ENCODE results near the gene HS6ST2. TPM values are rescaled to one million over a fixed set of nuclear protein-coding genes. Genes with fewer than 3 reads are reported as not detected.

The HS6ST2 gene
- total RNA-seq, 2 experiments from 2014 or later = not detected

DNA sequence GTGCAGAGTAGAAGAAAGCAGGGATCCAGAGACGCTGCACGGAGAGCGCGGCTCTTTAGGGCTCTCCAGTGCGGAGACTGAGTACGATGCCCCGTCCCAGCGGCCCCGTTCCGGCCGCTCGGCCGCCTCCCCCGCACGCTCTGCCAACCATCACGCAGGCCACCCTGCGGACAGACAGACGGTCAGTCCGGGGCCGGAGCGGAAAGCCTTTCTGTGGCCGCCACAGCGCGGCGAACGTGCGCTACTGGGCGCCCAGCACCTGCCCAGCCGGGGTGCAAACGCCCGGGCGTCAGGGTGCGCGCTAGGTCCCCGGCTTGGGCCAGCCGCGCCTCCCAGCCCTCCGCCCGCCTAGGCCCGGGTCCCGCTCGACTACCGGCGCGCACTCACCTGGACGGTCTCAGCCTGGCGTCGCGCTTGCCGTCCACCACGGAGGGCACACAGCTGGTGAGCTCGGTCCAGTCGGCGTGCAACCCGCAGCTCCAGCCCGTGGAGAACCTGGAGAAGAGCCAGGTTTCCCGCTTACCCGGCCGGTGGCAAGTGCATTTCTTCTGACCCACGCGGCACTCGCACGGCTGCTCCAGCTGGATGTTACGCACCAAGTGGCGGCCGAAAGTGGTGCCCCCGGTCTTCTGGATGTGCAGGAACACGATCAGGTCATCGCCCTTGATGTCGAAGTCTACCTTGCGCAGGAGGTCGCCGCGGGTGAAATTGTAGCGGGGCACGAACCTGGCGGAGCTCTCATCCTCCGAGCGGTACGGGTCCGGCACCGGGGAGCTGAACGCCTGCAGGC, 1.8 kb downstream of the HS6ST2 start:
- DNase-seq (ENCODE audit: low spot score) = no peak
- intact Hi-C loops (cut with micrococcal nuclease; ENCODE audit: unreplicated experiment) = no loop called here
- ChIA-PET CTCF (ENCODE audit: unreplicated experiment) (no interaction called here), POLR2A (no interaction called here)
- H4K20me1 ChIP-seq (ENCODE audit: insufficient read depth, low read length) = no peaks in the 10 kb centered on the region
- H2AFZ ChIP-seq (ENCODE audit: low read length) = no peak overlapping the region
- no peak for TF ChIP-seq EZH2phosphoT487 (IDR thresholded peaks at IDR 0.05; ENCODE audit: borderline replicate concordance, low read depth, low read length)
- TF ChIP-seq, protein P1, sequence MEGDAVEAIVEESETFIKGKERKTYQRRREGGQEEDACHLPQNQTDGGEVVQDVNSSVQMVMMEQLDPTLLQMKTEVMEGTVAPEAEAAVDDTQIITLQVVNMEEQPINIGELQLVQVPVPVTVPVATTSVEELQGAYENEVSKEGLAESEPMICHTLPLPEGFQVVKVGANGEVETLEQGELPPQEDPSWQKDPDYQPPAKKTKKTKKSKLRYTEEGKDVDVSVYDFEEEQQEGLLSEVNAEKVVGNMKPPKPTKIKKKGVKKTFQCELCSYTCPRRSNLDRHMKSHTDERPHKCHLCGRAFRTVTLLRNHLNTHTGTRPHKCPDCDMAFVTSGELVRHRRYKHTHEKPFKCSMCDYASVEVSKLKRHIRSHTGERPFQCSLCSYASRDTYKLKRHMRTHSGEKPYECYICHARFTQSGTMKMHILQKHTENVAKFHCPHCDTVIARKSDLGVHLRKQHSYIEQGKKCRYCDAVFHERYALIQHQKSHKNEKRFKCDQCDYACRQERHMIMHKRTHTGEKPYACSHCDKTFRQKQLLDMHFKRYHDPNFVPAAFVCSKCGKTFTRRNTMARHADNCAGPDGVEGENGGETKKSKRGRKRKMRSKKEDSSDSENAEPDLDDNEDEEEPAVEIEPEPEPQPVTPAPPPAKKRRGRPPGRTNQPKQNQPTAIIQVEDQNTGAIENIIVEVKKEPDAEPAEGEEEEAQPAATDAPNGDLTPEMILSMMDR (conservative IDR thresholded peaks at IDR 0.05; ENCODE audit: low read length) = no peak
- H3K79me2 ChIP-seq (ENCODE audit: insufficient read depth, low read depth, low read length) = no peaks in the 10 kb centered on the region
- no peak overlapping the region for H3K4me2 ChIP-seq (ENCODE audit: low read length)
- BruUV-seq (replicated peaks) = no TSS peak
- H3K4me1 ChIP-seq (ENCODE audit: insufficient read depth, low read length, poor library complexity, severe bottlenecking) = no peaks in the 10 kb centered on the region
- no peak overlapping the region for H3K4me3 ChIP-seq (ENCODE audit: low read depth, low read length, poor library complexity, severe bottlenecking)
- H3K27ac ChIP-seq (ENCODE audit: low read depth, low read length, poor library complexity, severe bottlenecking) = no peak overlapping the region
- H3K9me2 ChIP-seq (ENCODE audit: insufficient read depth, low read length) = no peaks in the 10 kb centered on the region
- H3K36me3 ChIP-seq (ENCODE audit: insufficient read depth, low read length) = no peaks in the 10 kb centered on the region
- H3K9me3 ChIP-seq (ENCODE audit: low read length) = no peaks in the 10 kb centered on the region

DNA sequence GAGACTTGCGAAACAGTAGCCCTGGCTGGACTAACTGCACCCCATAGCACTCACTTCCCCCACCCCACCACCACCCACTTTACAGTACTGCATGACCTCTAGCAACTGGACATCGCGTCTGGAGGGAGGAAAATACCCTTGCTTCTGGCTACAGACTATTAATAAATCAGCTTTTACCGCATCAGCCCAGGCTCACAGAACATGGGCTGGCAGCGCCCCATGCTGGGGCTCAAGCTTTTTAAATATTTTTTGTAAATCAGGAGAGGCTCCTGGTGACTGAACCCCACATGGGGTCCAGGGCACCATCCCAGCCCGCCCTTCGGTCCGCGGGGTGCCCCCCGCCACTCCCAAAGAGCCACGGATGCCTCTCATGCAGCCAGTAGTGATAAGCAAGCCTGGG, 2.7 kb downstream of the HS6ST2 start:
- no peak overlapping the region for H3K27ac ChIP-seq (ENCODE audit: low read depth, low read length, poor library complexity, severe bottlenecking)
- BruUV-seq (replicated peaks) = no TSS peak
- H2AFZ ChIP-seq (ENCODE audit: low read length) = no peak overlapping the region
- H3K4me1 ChIP-seq (ENCODE audit: insufficient read depth, low read length, poor library complexity, severe bottlenecking) = no peaks in the 10 kb centered on the region
- intact Hi-C loops (cut with micrococcal nuclease; ENCODE audit: unreplicated experiment) = no loop called here
- no peak for DNase-seq (ENCODE audit: low spot score)
- H4K20me1 ChIP-seq (ENCODE audit: insufficient read depth, low read length) = no peaks in the 10 kb centered on the region
- TF ChIP-seq, protein P1 (conservative IDR thresholded peaks at IDR 0.05; ENCODE audit: low read length) = no peak
- no peak for TF ChIP-seq EZH2phosphoT487 (IDR thresholded peaks at IDR 0.05; ENCODE audit: borderline replicate concordance, low read depth, low read length)
- POLR2A ChIA-PET = no interaction called here
- H3K4me2 ChIP-seq (ENCODE audit: low read length) = no peak overlapping the region
- no peaks in the 10 kb centered on the region for H3K9me2 ChIP-seq (ENCODE audit: insufficient read depth, low read length)
- CTCF ChIA-PET (ENCODE audit: unreplicated experiment) = no interaction called here
- H3K4me3 ChIP-seq (ENCODE audit: low read depth, low read length, poor library complexity, severe bottlenecking) = no peak overlapping the region
- no peaks in the 10 kb centered on the region for H3K36me3 ChIP-seq (ENCODE audit: insufficient read depth, low read length)
- H3K9me3 ChIP-seq (ENCODE audit: low read length) = no peaks in the 10 kb centered on the region
- H3K79me2 ChIP-seq (ENCODE audit: insufficient read depth, low read depth, low read length) = no peaks in the 10 kb centered on the region

DNA sequence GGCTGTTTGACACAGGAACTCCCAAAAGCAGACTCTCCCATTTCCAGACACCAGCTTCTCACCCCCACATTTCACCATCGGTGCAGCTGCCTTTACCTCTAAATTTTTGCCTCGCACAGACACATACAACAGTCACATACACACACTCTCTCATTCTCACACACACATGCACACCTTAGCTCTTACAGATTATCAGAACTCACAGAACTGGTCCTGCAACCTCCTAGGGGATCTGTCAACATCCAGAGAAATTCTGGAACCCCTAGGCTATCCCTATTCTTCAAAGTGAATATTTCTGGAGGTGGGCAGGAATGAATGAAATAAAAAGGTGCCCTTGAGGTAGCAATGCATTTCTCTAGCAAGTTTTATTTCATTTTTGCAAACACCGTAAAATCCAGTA, 4.1 kb downstream of the HS6ST2 start:
- Histone ChIP-seq H3K4me1 (ENCODE audit: insufficient read depth, low read length, poor library complexity, severe bottlenecking) (no peaks in the 10 kb centered on the region), H3K79me2 (ENCODE audit: insufficient read depth, low read depth, low read length) (no peaks in the 10 kb centered on the region), H3K4me2 (ENCODE audit: low read length) (no peak overlapping the region), H3K36me3 (ENCODE audit: insufficient read depth, low read length) (no peaks in the 10 kb centered on the region), H3K27ac (ENCODE audit: low read depth, low read length, poor library complexity, severe bottlenecking) (no peak overlapping the region), H2AFZ (ENCODE audit: low read length) (no peak overlapping the region), H3K9me3 (ENCODE audit: low read length) (no peaks in the 10 kb centered on the region), H3K4me3 (ENCODE audit: low read depth, low read length, poor library complexity, severe bottlenecking) (no peak overlapping the region), H3K9me2 (ENCODE audit: insufficient read depth, low read length) (no peaks in the 10 kb centered on the region), H4K20me1 (ENCODE audit: insufficient read depth, low read length) (no peaks in the 10 kb centered on the region)
- TF ChIP-seq, protein P1 (conservative IDR thresholded peaks at IDR 0.05; ENCODE audit: low read length) = no peak
- TF ChIP-seq EZH2phosphoT487 (IDR thresholded peaks at IDR 0.05; ENCODE audit: borderline replicate concordance, low read depth, low read length) = no peak
- no TSS peak for BruUV-seq (replicated peaks)
- CTCF ChIA-PET (ENCODE audit: unreplicated experiment) = no interaction called here
- intact Hi-C loops (cut with micrococcal nuclease; ENCODE audit: unreplicated experiment) = no loop called here
- DNase-seq (ENCODE audit: low spot score) = no peak
- POLR2A ChIA-PET = no interaction called here
